Stimulated activated CD8-positive, alpha-beta memory T cell treated with anti-CD3 and anti-CD28 coated beads, Interleukin-7, amount 100 ng/mL, for 1 hour (primary cell): ENCODE data around the gene UNC93B1.

Experiments used
- DNase-seq, 2 donors: peaks; one replicate each; pipeline ENCODE4 v3.0.0-alpha.2; 2020; ENCODE audit warnings: low read depth in 2 of 2

The UNC93B1 gene

GRCh38 chr11:68022531-68022930 is 18.6 kb upstream of the UNC93B1 start:
- DNase-seq, result no peak

GRCh38 chr11:68021167-68021787 is 17.4 kb upstream of the UNC93B1 start:
- DNase-seq, result no peak

- no peak for DNase-seq
Observed at GRCh38 chr11:68020575-68020974, 16.7 kb upstream of the UNC93B1 start.

- DNase-seq, result no peak
Observed at GRCh38 chr11:68019486-68019885, 15.6 kb upstream of the UNC93B1 start.

DNA sequence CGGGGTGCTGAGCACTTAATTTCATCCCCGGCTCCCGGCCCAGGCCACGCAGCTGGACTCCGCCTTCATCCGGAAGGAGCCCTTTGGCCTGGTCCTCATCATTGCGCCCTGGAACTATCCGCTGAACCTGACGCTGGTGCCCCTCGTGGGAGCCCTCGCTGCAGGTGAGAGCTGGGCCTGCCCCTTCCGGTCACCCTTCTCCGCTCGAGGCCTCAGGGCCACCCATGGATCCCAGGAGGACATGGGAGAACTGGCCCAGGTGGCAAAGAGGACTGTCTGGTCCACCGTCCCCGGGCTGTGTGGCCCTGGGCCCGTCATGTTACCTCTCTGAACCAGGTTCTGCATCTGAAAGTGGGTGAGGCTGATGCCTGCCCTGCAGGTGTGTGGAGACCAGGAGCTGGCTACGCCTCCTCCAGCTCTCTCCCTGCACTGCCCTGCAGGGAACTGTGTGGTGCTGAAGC is 14.9 kb upstream of the UNC93B1 start:
- DNase-seq, result no peak

DNA sequence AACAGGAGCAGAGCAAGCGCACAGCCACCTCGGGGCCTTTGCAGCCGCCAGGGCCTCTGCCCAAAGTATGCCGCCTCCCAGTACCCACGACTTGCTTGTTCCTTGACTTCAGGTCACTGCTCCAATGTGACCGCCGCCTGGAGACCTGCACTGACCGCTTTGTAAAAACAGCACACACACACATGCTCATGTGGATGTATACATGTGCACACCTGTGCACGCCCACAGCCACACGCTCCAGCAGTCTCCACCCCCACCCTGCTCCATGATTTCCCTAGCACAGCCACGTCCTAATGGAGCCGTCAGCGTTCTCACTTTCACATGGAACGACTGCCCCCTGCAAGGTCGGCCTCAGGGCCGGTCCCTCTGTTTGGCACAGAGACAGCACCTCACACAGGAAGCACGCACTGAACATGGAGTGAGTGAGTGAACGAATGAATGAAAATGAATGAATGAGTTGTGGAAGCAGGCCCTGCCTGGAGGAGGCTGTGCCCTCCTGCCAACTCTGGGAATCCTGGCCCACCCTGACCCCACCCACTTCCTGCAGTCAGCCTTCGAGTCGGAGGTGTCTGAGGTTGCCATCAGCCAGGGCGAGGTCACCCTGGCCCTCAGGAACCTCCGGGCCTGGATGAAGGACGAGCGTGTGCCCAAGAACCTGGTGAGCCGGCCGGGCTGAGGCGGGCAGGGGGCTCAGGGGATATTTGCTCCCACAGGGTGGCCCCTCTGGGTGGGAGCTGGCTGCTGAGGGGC is 14.3 kb upstream of the UNC93B1 start:
- DNase-seq, result no peak

GRCh38 chr11:68016904-68017817 is 13.3 kb upstream of the UNC93B1 start:
- no peak for DNase-seq

DNA sequence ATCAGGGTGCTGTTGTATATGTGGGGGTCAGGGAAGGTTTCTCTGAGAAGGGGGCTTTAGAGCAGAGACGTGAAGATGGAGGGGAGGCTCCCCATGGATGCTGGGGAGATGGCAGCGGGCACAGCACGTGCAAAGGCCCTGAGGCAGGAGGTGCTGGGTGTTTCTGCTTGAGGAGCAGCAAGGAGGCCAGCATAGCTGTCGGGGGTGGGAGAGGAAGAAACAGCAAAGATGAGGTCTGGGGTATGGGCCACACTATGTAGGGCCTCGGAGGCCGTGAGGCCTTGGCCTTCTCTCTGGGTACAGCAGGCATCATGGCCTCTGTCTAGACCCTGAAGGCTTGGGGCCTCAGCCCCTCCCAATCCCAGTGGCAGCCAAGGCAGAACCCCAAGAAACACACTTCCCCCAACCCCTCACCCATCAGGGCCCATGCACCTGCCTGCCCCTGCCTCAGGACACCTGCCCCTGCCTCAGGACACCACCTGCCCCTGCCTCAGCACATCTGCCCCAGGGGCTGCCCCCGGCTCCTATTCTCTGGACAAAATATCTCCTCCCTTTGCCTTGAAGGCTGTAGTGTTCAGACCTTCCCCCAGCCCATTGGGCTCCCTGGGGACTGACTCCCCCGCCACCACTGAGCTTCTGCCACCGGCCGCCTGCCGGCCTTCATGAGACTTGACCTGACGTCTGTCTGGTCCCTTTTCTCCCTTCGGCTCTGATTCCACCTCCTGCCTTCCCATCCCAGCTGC is 12.4 kb upstream of the UNC93B1 start:
- DNase-seq, result no peak

- no peak for DNase-seq
Observed at GRCh38 chr11:68015467-68015866, 11.6 kb upstream of the UNC93B1 start.

DNA sequence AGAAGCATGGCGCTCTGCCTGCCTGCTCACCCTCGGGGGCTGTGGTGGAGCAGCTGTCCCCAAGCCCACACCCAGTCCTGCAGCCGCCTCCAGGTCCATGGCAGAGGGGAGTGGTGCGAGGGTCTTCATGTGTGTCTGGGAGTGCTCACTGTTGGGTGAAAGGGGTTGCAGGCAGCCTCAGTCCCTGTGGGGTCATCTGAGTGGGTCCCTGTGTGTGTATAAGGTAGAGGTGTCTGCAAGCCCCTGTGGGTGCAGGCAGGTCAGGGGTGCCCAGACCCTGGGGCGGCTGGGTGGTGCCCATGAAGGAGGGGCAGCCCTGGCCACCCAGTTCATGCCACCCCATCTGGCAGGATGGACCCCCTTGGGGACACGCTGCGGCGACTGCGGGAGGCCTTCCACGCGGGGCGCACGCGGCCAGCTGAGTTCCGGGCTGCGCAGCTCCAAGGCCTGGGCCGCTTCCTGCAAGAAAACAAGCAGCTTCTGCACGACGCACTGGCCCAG is 11.1 kb upstream of the UNC93B1 start:
- DNase-seq, result no peak

DNA sequence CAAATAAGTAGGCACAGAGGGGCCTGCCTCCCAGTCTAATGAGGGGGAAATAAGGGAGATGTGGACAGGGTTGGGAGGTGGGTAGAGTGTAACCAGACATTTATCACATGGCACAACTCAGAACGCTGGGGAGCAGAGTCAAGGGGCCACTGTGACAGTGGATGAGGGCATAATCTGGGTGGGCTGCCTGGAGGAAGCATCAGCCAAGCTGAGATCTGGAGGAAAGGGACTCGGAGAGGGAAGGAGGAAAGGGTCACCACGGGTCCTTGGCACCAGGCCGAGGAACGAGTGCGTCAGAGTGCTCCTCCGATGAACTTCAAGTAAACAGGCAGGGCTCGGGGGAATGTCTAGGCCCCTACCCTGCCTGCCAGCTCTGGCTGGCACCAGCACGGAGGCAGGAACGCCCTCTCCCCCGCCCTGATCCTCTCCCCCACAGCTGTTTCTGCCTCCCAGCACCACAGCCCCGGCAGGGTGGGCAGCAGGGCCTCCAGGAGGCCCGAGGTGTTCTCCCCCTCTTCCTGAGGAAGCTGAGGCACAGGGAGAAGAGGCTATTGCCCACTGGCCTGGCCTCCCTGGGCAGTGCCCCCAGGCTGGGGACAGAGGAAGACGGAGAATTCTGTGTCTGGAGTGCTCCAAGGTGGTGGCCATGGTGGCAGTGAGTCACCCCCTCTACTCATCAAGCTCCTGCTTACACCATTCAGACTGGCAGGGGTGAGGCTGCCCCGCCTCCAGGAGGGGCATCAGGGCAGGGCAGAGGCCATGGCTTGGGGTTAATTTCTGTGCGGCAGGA is 10.5 kb upstream of the UNC93B1 start:
- no peak for DNase-seq

DNA sequence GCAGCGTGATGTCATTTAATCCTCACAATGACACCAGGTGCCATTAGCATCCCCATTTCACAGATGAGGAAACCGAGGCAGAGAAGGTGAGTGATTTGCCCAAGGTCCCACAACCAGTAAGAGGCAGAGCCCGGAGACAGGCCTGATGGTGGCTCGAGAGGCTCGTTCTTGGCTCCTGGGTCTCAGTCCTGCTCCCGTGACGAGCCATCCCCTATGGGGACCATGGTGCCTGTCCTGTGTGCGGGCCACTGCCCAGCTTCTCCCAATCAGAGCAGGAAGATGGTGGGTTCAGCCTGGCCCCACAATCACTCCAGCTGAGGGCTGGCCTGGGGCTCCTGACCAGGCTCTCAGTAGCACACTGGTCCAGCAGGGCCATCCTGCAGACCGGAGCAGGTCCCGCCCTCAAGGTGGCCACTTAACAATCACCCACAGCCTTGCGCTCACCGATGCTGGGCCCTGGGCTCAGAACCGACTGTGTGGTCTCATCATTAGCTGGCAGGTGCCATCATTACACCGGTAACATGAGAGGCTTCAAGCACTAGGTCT is 9.8 kb upstream of the UNC93B1 start:
- DNase-seq, result no peak

GRCh38 chr11:68012843-68013610 is 9.1 kb upstream of the UNC93B1 start:
- DNase-seq, result no peak

DNA sequence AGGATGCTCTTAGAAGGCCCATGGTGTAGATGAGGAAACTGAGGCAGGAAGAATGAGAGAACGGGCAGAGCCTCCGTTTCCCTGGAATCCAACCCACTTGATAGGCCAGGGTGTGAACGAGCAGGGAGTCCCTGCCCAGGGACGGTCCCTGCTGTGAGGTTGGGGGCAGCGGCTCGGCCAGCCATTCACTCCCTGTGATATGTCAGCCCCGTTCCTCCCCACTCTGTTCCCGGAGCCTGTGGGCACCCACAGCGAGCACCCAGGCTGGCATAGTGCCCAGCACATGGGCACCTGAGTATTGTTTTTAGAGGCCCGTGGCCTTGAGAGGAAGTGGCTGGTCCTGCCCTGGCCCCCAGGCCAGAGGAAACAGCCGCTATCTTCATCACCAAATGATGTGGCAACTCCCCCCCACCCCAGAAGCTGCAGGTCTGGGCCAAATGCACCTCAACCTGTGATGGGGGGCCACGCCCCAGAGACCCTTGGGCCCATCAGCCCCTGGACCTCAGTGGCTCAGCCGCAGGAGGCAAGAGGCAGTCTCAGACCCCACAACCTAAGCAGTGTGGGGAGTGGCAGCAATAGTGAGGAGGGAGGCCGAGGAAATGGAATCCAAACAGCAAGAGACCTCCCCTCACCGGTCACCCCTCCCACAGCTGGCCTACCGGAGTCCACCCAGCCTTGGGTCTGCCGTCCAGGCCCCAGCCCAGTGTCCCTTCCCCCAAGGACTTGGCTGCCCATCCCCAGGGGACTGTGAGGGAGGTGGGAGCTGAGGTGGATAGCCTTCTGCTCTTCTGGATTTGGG is 8.3 kb upstream of the UNC93B1 start:
- DNase-seq, result no peak

DNA sequence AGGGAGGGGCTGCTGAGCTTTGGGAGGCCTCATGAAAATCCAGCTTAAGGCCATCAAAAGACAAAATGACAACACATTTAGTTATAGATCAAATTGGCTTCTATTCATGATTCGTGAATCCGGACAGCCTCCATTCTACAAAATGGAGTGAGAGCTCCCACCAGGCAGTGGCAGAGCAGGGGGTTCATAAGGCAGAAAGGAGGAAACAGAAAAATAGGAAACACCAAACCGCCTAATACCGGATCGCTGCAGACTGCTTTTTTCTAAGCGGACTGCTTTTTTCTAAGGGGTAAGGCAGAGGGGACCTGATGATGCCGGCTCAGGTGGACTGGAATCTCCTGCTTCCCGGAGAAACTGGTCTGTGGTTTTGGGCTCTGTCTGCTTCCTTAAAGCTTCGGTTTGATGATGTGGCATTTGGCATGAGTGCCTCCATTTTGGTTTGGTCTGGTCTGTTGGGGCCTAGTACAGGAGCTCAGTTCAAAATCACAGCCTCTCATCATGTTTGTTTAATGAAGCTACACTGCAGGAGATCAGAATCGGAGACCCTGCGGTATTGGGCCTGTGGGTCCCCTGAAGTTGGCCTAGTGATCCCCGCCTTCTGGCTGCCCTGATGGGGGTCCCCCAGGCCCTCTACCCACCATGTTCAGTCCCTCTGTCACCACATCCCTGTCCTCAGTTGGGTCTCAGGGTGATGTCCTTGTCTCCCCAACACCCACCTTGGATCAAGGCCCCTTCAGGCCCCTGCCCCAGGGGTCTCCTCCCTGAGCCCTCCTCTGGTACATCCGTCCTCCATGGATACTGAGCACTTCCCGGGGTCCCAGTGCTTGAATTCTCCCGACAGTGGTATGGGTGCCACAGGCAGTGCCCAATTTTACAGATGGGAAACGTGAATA is 7.4 kb upstream of the UNC93B1 start:
- no peak for DNase-seq

GRCh38 chr11:68010090-68011041 is 6.5 kb upstream of the UNC93B1 start, which contains the start of gene ALDH3B1:
ALDH3B1 (plus strand) TSS chr11:68010327; CDS start chr11:68015298, 4,971 bp downstream.
- no peak for DNase-seq
